Stimulated activated CD8-positive, alpha-beta memory T cell treated with anti-CD3 and anti-CD28 coated beads, Interleukin-12 subunit alpha, Interleukin-12 subunit beta, amount 100 ng/mL, for 24 hours (primary cell): Measurements from ENCODE around the gene UBL4A.

Source experiments
- DNase-seq: peaks from one replicate; pipeline ENCODE4 v3.0.0-alpha.2; 2020; ENCODE audit errors: extremely low read depth

The UBL4A gene

GRCh38 chrX:154482786-154483185 lies 3.6 kb downstream of the UBL4A start:
- no peak for DNase-seq

- DNase-seq, result no peak
These were observed 4.4 kb downstream of the UBL4A start for GRCh38 chrX:154481911-154482601.

- DNase-seq, result no peak
These were observed 5.2 kb downstream of the UBL4A start for GRCh38 chrX:154481195-154481594.

GRCh38 chrX:154478728-154479622 lies 7.4 kb downstream of the UBL4A start, which contains the start of gene LAGE3:
TSS of gene LAGE3 (minus strand) at chrX:154479281. CDS start at chrX:154478915, 366 bp downstream.
- peak; percentile 73 for DNase-seq

- no peak for DNase-seq
These were observed 8.4 kb downstream of the UBL4A start for GRCh38 chrX:154477891-154478477.

- no peak for DNase-seq
These were observed 9.6 kb downstream of the UBL4A start for GRCh38 chrX:154476821-154477220.

GRCh38 chrX:154473683-154474082 lies 12.7 kb downstream of the UBL4A start:
- DNase-seq, result no peak

- no peak for DNase-seq
These were observed 13.5 kb downstream of the UBL4A start for GRCh38 chrX:154472685-154473632.

GRCh38 chrX:154471839-154472684 lies 14.4 kb downstream of the UBL4A start:
- DNase-seq, result no peak

- no peak for DNase-seq
These were observed 15.4 kb downstream of the UBL4A start for GRCh38 chrX:154470914-154471568.

GRCh38 chrX:154470434-154470833 lies 16.0 kb downstream of the UBL4A start:
- DNase-seq, result no peak

- DNase-seq, result no peak
These were observed 16.5 kb downstream of the UBL4A start for GRCh38 chrX:154469880-154470279.

GRCh38 chrX:154469114-154469513 lies 17.3 kb downstream of the UBL4A start:
- no peak for DNase-seq

GRCh38 chrX:154468217-154468616 lies 18.2 kb downstream of the UBL4A start:
- DNase-seq, result no peak

GRCh38 chrX:154467556-154467955 lies 18.9 kb downstream of the UBL4A start:
- DNase-seq, result no peak

GRCh38 chrX:154466907-154467306 lies 19.5 kb downstream of the UBL4A start:
- DNase-seq, result no peak

GRCh38 chrX:154466036-154466435 lies 20.4 kb downstream of the UBL4A start:
- no peak for DNase-seq

GRCh38 chrX:154465601-154466000 lies 20.8 kb downstream of the UBL4A start:
- DNase-seq, result no peak

GRCh38 chrX:154464806-154465365 lies 21.5 kb downstream of the UBL4A start:
- DNase-seq, result no peak
